GM23338 (cell line): ENCODE results near the gene ALDH1A1. TPM values are rescaled to one million over a fixed set of nuclear protein-coding genes. Genes with fewer than 3 reads are reported as not detected.

Experiments used
- ATAC-seq: fragments of 200-7000 bp; cut with Tn5 transposase; 3 replicates; pipeline ENCODE4 v1.9.1; 2020
- DNase-seq: peaks from one replicate; pipeline ENCODE4 v3.0.0-alpha.2; 2015; ENCODE audit warnings: low spot score
- H2AFZ ChIP-seq: fragments of 200-600 bp; sonication (generic); 2 replicates; pipeline ENCODE4 v1.8.0; 2016; ENCODE audit warnings: antibody characterized with exemption, mild to moderate bottlenecking, moderate library complexity
- H3F3A ChIP-seq: fragments of 200-600 bp; sonication (generic); replicated peaks from 2 replicates; pipeline ENCODE4 v1.8.0; 2017; ENCODE audit warnings: antibody characterized with exemption, mixed run types, low read depth
- H3K27ac ChIP-seq: fragments of 200-600 bp; sonication (generic); 2 replicates; pipeline ENCODE4 v1.6.1; 2016; ENCODE audit warnings: low read depth
- H3K27me3 ChIP-seq: fragments of 200-600 bp; sonication (generic); 2 replicates; pipeline ENCODE4 v1.8.0; 2016; ENCODE audit warnings: mild to moderate bottlenecking, mixed run types, moderate library complexity; ENCODE audit not compliant: insufficient read depth
- H3K36me3 ChIP-seq: fragments of 200-600 bp; sonication (generic); 2 replicates; pipeline ENCODE4 v1.8.0; 2016; ENCODE audit warnings: mild to moderate bottlenecking; ENCODE audit not compliant: insufficient read depth
- H3K4me1 ChIP-seq: fragments of 200-600 bp; sonication (generic); 2 replicates; pipeline ENCODE4 v1.8.0; 2016; ENCODE audit warnings: mild to moderate bottlenecking, moderate library complexity; ENCODE audit not compliant: insufficient read depth
- H3K4me2 ChIP-seq: fragments of 200-600 bp; sonication (generic); 2 replicates; pipeline ENCODE4 v1.7.1; 2017; ENCODE audit warnings: mixed run types
- H3K4me3 ChIP-seq: fragments of 200-600 bp; sonication (generic); 2 replicates; pipeline ENCODE4 v1.6.1; 2016; ENCODE audit warnings: mixed run types
- H3K79me2 ChIP-seq: fragments of 200-600 bp; sonication (generic); replicated peaks from 2 replicates; pipeline ENCODE4 v1.8.0; 2017; ENCODE audit warnings: mild to moderate bottlenecking; ENCODE audit not compliant: insufficient read depth
- H3K9me2 ChIP-seq: fragments of 200-600 bp; sonication (generic); 2 replicates; pipeline ENCODE4 v1.8.0; 2017; ENCODE audit not compliant: insufficient read depth
- H4K20me1 ChIP-seq: fragments of 200-600 bp; sonication (generic); replicated peaks from 2 replicates; pipeline ENCODE4 v1.8.0; 2017; ENCODE audit warnings: mild to moderate bottlenecking; ENCODE audit not compliant: insufficient read depth
- H3K27ac Mint-ChIP-seq: 2 replicates; pipeline ENCODE4 v1.8.0; 2020; ENCODE audit warnings: inconsistent platforms, mild to moderate bottlenecking, moderate library complexity, mixed read lengths
- H3K27me3 Mint-ChIP-seq: 3 replicates; pipeline ENCODE4 v1.8.0; 2022; ENCODE audit warnings: low read depth, mild to moderate bottlenecking, moderate library complexity, mixed read lengths, inconsistent platforms; ENCODE audit not compliant: insufficient read depth, poor library complexity
- H3K36me3 Mint-ChIP-seq: 3 replicates; pipeline ENCODE4 v1.8.0; 2021; ENCODE audit warnings: low read depth, mild to moderate bottlenecking, inconsistent platforms, moderate library complexity, mixed read lengths
- H3K4me1 Mint-ChIP-seq: 3 replicates; pipeline ENCODE4 v1.8.0; 2020; ENCODE audit warnings: mild to moderate bottlenecking, inconsistent platforms, mixed read lengths
- H3K4me3 Mint-ChIP-seq: 3 replicates; pipeline ENCODE4 v1.8.0; 2021; ENCODE audit warnings: moderate library complexity, mild to moderate bottlenecking, inconsistent platforms, mixed read lengths
- H3K9me3 Mint-ChIP-seq: 3 replicates; pipeline ENCODE4 v1.8.0; 2020; ENCODE audit warnings: moderate library complexity, mild to moderate bottlenecking, inconsistent platforms, mixed read lengths
- CREB1 ChIP-seq: fragments of 250-450 bp; sonication (Bioruptor Pico); IDR thresholded peaks from 2 replicates; pipeline ENCODE4 v1.5.0; 2020; ENCODE audit warnings: low read depth, mild to moderate bottlenecking, moderate library complexity
- EZH2 ChIP-seq: fragments of 200-600 bp; sonication (generic); IDR thresholded peaks from one replicate; pipeline ENCODE4 v1.8.0; 2017; ENCODE audit warnings: antibody characterized with exemption, mild to moderate bottlenecking, low read depth; ENCODE audit not compliant: unreplicated experiment
- ZNF114 ChIP-seq: fragments of 250-450 bp; sonication (Bioruptor Pico); IDR thresholded peaks from 2 replicates; pipeline ENCODE4 v1.5.0; 2020; ENCODE audit warnings: mild to moderate bottlenecking, moderate library complexity
- ZNF331 ChIP-seq: fragments of 250-450 bp; sonication (Bioruptor Pico); IDR thresholded peaks from 2 replicates; pipeline ENCODE4 v1.5.0; 2020; ENCODE audit warnings: low read depth, mild to moderate bottlenecking, moderate library complexity
- polyA plus RNA-seq: library from polyadenylated mRNA; unstranded; fragments of >200 nt; fragmentation: Nextera tagmentation; extraction: Ambion mirVana; gene quantifications from 2 replicates; pipeline ENCODE4 v1.2.1, GENCODE V29; 2016
- total RNA-seq: library from RNA; depleted of rRNA; stranded (reverse); fragments of >200 nt; shearing (Covaris generic); gene quantifications from 2 replicates; pipeline ENCODE4 v1.2.3, GENCODE V29; 2014
- TF ChIP-seq, protein P1 (sequence below): IDR thresholded peaks from one replicate; pipeline ENCODE4 v1.6.1; 2018; ENCODE audit warnings: antibody characterized with exemption; ENCODE audit not compliant: unreplicated experiment
- TF ChIP-seq, protein P2 (sequence below): fragments of 250-450 bp; sonication (Bioruptor Pico); IDR thresholded peaks from 2 replicates; pipeline ENCODE4 v1.5.0; 2020; ENCODE audit warnings: mild to moderate bottlenecking, moderate library complexity

ALDH1A1 gene
- total and polyA plus RNA-seq, 2 experiments from 2014 or later: 2.1 to 3.4 TPM

DNA sequence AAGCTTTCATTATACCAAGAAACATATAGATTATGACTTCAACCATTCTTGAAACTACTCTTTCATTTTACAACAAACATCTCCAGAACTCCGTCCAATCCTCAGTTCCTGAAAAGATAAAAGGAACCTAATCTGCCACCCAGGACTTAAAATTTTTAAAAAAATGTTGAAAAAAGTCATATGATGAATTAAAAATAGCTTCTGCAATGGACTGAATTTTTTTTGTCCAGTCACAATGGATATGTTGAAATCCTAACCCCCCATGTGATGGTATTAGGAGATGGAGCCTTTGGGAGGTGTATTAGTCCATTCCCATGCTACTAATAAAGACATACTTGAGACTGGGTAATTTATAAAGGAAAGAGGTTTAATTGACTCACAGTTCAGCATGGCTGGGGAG lies 2.7 kb upstream of the ALDH1A1 start:
- DNase-seq (no peak), ATAC-seq (no peak)
- H3K27ac ChIP-seq: no peak overlapping the region
- Mint-ChIP-seq H3K27me3 (peaks cover 6% of the 10 kb centered on the region), H3K9me3 (peaks cover 19% of the 10 kb centered on the region), H3K36me3 (peaks cover 19% of the 10 kb centered on the region), H3K4me3 (no peak overlapping the region), H3K4me1 (peaks cover 29% of the 10 kb centered on the region), H3K27ac (no peak overlapping the region)
- H3K9me2 ChIP-seq: no peaks in the 10 kb centered on the region; the same call in 1 of the 2 replicates
- H3K36me3 ChIP-seq: no peaks in the 10 kb centered on the region
- no peaks in the 10 kb centered on the region for H3K27me3 ChIP-seq
- no peak overlapping the region for H2AFZ ChIP-seq
- no peak for TF ChIP-seq ZNF114 (CRISPR knock-in tag)
- TF ChIP-seq, protein P1, sequence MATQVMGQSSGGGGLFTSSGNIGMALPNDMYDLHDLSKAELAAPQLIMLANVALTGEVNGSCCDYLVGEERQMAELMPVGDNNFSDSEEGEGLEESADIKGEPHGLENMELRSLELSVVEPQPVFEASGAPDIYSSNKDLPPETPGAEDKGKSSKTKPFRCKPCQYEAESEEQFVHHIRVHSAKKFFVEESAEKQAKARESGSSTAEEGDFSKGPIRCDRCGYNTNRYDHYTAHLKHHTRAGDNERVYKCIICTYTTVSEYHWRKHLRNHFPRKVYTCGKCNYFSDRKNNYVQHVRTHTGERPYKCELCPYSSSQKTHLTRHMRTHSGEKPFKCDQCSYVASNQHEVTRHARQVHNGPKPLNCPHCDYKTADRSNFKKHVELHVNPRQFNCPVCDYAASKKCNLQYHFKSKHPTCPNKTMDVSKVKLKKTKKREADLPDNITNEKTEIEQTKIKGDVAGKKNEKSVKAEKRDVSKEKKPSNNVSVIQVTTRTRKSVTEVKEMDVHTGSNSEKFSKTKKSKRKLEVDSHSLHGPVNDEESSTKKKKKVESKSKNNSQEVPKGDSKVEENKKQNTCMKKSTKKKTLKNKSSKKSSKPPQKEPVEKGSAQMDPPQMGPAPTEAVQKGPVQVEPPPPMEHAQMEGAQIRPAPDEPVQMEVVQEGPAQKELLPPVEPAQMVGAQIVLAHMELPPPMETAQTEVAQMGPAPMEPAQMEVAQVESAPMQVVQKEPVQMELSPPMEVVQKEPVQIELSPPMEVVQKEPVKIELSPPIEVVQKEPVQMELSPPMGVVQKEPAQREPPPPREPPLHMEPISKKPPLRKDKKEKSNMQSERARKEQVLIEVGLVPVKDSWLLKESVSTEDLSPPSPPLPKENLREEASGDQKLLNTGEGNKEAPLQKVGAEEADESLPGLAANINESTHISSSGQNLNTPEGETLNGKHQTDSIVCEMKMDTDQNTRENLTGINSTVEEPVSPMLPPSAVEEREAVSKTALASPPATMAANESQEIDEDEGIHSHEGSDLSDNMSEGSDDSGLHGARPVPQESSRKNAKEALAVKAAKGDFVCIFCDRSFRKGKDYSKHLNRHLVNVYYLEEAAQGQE: no peak
- no peak for TF ChIP-seq CREB1 (CRISPR knock-in tag)
- no peak for TF ChIP-seq ZNF331 (CRISPR knock-in tag)
- TF ChIP-seq EZH2: no peak
- TF ChIP-seq, protein P2, sequence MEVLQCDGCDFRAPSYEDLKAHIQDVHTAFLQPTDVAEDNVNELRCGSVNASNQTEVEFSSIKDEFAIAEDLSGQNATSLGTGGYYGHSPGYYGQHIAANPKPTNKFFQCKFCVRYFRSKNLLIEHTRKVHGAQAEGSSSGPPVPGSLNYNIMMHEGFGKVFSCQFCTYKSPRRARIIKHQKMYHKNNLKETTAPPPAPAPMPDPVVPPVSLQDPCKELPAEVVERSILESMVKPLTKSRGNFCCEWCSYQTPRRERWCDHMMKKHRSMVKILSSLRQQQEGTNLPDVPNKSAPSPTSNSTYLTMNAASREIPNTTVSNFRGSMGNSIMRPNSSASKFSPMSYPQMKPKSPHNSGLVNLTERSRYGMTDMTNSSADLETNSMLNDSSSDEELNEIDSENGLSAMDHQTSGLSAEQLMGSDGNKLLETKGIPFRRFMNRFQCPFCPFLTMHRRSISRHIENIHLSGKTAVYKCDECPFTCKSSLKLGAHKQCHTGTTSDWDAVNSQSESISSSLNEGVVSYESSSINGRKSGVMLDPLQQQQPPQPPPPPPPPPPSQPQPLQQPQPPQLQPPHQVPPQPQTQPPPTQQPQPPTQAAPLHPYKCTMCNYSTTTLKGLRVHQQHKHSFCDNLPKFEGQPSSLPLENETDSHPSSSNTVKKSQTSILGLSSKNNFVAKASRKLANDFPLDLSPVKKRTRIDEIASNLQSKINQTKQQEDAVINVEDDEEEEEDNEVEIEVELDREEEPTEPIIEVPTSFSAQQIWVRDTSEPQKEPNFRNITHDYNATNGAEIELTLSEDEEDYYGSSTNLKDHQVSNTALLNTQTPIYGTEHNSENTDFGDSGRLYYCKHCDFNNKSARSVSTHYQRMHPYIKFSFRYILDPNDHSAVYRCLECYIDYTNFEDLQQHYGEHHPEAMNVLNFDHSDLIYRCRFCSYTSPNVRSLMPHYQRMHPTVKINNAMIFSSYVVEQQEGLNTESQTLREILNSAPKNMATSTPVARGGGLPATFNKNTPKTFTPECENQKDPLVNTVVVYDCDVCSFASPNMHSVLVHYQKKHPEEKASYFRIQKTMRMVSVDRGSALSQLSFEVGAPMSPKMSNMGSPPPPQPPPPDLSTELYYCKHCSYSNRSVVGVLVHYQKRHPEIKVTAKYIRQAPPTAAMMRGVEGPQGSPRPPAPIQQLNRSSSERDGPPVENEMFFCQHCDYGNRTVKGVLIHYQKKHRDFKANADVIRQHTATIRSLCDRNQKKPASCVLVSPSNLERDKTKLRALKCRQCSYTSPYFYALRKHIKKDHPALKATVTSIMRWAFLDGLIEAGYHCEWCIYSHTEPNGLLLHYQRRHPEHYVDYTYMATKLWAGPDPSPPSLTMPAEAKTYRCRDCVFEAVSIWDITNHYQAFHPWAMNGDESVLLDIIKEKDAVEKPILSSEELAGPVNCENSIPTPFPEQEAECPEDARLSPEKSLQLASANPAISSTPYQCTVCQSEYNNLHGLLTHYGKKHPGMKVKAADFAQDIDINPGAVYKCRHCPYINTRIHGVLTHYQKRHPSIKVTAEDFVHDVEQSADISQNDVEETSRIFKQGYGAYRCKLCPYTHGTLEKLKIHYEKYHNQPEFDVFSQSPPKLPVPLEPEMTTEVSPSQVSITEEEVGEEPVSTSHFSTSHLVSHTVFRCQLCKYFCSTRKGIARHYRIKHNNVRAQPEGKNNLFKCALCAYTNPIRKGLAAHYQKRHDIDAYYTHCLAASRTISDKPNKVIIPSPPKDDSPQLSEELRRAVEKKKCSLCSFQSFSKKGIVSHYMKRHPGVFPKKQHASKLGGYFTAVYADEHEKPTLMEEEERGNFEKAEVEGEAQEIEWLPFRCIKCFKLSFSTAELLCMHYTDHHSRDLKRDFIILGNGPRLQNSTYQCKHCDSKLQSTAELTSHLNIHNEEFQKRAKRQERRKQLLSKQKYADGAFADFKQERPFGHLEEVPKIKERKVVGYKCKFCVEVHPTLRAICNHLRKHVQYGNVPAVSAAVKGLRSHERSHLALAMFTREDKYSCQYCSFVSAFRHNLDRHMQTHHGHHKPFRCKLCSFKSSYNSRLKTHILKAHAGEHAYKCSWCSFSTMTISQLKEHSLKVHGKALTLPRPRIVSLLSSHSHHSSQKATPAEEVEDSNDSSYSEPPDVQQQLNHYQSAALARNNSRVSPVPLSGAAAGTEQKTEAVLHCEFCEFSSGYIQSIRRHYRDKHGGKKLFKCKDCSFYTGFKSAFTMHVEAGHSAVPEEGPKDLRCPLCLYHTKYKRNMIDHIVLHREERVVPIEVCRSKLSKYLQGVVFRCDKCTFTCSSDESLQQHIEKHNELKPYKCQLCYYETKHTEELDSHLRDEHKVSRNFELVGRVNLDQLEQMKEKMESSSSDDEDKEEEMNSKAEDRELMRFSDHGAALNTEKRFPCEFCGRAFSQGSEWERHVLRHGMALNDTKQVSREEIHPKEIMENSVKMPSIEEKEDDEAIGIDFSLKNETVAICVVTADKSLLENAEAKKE (CRISPR knock-in tag): no peak
- peaks cover 5% of the 10 kb centered on the region for H3K4me1 ChIP-seq
- no peaks in the 10 kb centered on the region for H3F3A ChIP-seq
- no peaks in the 10 kb centered on the region for H4K20me1 ChIP-seq
- no peak overlapping the region for H3K4me3 ChIP-seq
- H3K4me2 ChIP-seq: no peak overlapping the region
- no peaks in the 10 kb centered on the region for H3K79me2 ChIP-seq
